Measurements from ENCODE around the gene GALNT13.

DNA sequence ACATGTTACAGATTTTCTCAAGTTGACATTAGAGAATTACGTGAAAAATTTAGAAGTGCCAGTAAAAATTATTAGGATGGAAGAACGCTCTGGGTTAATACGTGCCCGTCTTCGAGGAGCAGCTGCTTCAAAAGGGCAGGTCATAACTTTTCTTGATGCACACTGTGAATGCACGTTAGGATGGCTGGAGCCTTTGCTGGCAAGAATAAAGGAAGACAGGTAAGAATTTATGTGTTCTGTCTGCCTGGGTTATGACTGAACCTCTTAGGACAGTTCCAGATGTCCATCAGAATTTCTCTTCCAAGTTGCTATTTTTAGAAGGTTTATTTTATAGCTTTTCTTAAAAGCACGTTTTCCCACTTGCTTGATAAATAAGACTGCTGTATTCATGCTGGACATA, 371.0 kb downstream of the GALNT13 start:
- TF ChIP-seq, protein P1, sequence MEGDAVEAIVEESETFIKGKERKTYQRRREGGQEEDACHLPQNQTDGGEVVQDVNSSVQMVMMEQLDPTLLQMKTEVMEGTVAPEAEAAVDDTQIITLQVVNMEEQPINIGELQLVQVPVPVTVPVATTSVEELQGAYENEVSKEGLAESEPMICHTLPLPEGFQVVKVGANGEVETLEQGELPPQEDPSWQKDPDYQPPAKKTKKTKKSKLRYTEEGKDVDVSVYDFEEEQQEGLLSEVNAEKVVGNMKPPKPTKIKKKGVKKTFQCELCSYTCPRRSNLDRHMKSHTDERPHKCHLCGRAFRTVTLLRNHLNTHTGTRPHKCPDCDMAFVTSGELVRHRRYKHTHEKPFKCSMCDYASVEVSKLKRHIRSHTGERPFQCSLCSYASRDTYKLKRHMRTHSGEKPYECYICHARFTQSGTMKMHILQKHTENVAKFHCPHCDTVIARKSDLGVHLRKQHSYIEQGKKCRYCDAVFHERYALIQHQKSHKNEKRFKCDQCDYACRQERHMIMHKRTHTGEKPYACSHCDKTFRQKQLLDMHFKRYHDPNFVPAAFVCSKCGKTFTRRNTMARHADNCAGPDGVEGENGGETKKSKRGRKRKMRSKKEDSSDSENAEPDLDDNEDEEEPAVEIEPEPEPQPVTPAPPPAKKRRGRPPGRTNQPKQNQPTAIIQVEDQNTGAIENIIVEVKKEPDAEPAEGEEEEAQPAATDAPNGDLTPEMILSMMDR (IDR thresholded peaks at IDR 0.05), result no peak
- no peak for TF ChIP-seq POLR2A (IDR thresholded peaks at IDR 0.05)
